SU-DHL-6 (cell line): ENCODE results near the gene ME3.

Experiments
- EZH2phosphoT487 ChIP-seq: fragments of 200-600 bp; sonication (generic), shearing (Covaris generic); conservative IDR thresholded peaks from 2 replicates; pipeline ENCODE4 v1.6.1; 2018; ENCODE audit warnings: mild to moderate bottlenecking, antibody characterized with exemption, low read length, moderate library complexity, mixed read lengths
- TF ChIP-seq, protein P1 (sequence below): fragments of 200-600 bp; sonication (generic); IDR thresholded peaks from one replicate; pipeline ENCODE4 v1.5.1; 2017; ENCODE audit warnings: antibody characterized with exemption, mild to moderate bottlenecking, low read length, moderate library complexity; ENCODE audit not compliant: insufficient read depth, poor library complexity, severe bottlenecking

DNA sequence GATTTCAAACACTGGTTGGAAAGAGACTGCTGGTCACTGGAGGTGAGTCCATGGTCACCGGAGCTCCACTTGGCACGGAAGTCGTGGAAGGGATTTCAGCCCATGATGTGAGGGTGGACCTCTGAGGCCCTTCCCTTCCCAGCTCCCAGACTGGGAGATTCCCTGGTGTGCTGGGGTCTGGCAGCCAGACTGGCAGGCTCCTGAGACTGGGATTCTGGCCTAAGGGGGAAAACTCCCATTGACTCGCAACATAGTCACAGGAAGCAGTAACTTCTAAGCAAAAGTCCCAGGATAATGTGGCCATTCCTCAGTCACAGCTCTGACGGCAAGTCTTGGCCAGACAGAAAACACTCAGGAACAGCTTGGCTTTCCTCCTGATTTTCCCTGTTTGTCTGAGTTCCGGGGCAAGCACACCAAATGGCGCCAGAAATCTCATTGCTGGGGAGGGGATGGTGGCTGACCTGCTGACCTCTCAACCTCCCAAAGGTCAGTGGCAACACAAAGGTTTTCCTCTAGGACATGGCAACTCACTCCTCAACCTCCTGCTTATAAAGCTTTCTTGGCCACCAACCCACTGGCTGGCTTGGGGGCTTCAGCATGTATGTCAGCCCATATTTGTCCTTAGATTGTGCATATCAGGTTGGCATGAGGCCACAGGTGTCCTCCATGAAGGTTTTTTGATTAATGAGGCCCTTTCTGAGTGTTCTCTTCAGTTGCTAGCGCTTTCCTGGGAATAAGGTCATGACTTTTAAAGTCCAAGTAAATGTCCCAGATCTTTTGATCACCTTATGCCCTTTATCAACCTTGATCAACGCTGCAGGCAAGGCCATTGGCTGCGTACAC, 198.2 kb downstream of the ME3 start:
- TF ChIP-seq, protein P1, sequence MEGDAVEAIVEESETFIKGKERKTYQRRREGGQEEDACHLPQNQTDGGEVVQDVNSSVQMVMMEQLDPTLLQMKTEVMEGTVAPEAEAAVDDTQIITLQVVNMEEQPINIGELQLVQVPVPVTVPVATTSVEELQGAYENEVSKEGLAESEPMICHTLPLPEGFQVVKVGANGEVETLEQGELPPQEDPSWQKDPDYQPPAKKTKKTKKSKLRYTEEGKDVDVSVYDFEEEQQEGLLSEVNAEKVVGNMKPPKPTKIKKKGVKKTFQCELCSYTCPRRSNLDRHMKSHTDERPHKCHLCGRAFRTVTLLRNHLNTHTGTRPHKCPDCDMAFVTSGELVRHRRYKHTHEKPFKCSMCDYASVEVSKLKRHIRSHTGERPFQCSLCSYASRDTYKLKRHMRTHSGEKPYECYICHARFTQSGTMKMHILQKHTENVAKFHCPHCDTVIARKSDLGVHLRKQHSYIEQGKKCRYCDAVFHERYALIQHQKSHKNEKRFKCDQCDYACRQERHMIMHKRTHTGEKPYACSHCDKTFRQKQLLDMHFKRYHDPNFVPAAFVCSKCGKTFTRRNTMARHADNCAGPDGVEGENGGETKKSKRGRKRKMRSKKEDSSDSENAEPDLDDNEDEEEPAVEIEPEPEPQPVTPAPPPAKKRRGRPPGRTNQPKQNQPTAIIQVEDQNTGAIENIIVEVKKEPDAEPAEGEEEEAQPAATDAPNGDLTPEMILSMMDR, result no peak
- TF ChIP-seq EZH2phosphoT487, result no peak
